Activated T-helper 1 cell treated with anti-CD3 and anti-CD28 coated beads, Interleukin-12 subunit alpha, Interleukin-12 subunit beta, Interleukin-2, Interleukin-4 antibody, amounts not matched to agents 30 ng/mL and 10 ng/mL and 1 ng/mL, durations not matched to agents 14 hours and 24 hours and 36 hours (primary cell): ENCODE results near the gene PTPN12. TPM values are rescaled to one million over a fixed set of nuclear protein-coding genes. Genes with fewer than 3 reads are reported as not detected.
"Not testable (repeated sequence)": the region's sequence is repeated elsewhere in the genome, so short reads cannot be mapped to it uniquely, and the experiment has no call there.

Experiments used
- DNase-seq: peaks from one replicate; pipeline ENCODE4 v3.0.0; 2021; ENCODE audit warnings: low spot score
- H3K27ac Mint-ChIP-seq: one replicate; pipeline ENCODE4 v1.8.0; 2021; ENCODE audit warnings: mild to moderate bottlenecking, mixed read lengths
- H3K27me3 Mint-ChIP-seq: one replicate; pipeline ENCODE4 v1.8.0; 2022; ENCODE audit warnings: mild to moderate bottlenecking, moderate library complexity, mixed read lengths; ENCODE audit not compliant: insufficient read depth
- H3K36me3 Mint-ChIP-seq: one replicate; pipeline ENCODE4 v1.8.0; 2021; ENCODE audit warnings: low read depth, mixed read lengths
- H3K4me1 Mint-ChIP-seq: one replicate; pipeline ENCODE4 v1.8.0; 2021; ENCODE audit warnings: low read depth, mixed read lengths
- H3K4me3 Mint-ChIP-seq: one replicate; pipeline ENCODE4 v1.8.0; 2021; ENCODE audit warnings: mild to moderate bottlenecking, moderate library complexity, mixed read lengths
- H3K9me3 Mint-ChIP-seq: one replicate; pipeline ENCODE4 v1.8.0; 2021; ENCODE audit warnings: mixed read lengths
- intact Hi-C: fragments of 100-400 bp; cut with micrococcal nuclease; formaldehyde crosslinking; loops from one replicate; pipeline ENCODE4 v1.15.1; 2024
- total RNA-seq: library from RNA; stranded (reverse); gene quantifications from 2 replicates; pipeline ENCODE4 v1.2.3, GENCODE V29; 2022

PTPN12 gene
- total RNA-seq, 1 donor from 2014 or later: 10.5 TPM

- Mint-ChIP-seq H3K27me3 (no peaks in the 10 kb centered on the region), H3K36me3 (no peaks in the 10 kb centered on the region), H3K4me3 (no peak overlapping the region), H3K4me1 (no peaks in the 10 kb centered on the region), H3K9me3 (no peaks in the 10 kb centered on the region), H3K27ac (no peak overlapping the region)
- no peak for DNase-seq
- intact Hi-C loops: no loop called here
These were observed 92.7 kb downstream of the PTPN12 start for GRCh38 chr7:77629797-77630196.

GRCh38 chr7:77631820-77632219, 94.7 kb downstream of the PTPN12 start:
- no peaks in the 10 kb centered on the region for H3K9me3 Mint-ChIP-seq
- intact Hi-C loops: no loop called here

GRCh38 chr7:77644774-77645173, 107.7 kb downstream of the PTPN12 start:
- no peak overlapping the region for H3K4me3 Mint-ChIP-seq
- intact Hi-C loops: no loop called here
- H3K36me3 Mint-ChIP-seq: peaks cover 2% of the 10 kb centered on the region
- no peaks in the 10 kb centered on the region for H3K4me1 Mint-ChIP-seq
- H3K9me3 Mint-ChIP-seq: no peaks in the 10 kb centered on the region
- DNase-seq: no peak
- no peaks in the 10 kb centered on the region for H3K27me3 Mint-ChIP-seq
- H3K27ac Mint-ChIP-seq: no peak overlapping the region

More at GRCh38 chr7:77631820-77632219, 94.7 kb downstream of the PTPN12 start:
- no peak overlapping the region for H3K27ac Mint-ChIP-seq
- no peaks in the 10 kb centered on the region for H3K4me1 Mint-ChIP-seq
- no peaks in the 10 kb centered on the region for H3K36me3 Mint-ChIP-seq
- no peak for DNase-seq
- H3K4me3 Mint-ChIP-seq: no peak overlapping the region
- H3K27me3 Mint-ChIP-seq: no peaks in the 10 kb centered on the region

- no peak overlapping the region for H3K4me3 Mint-ChIP-seq
- H3K4me1 Mint-ChIP-seq: no peaks in the 10 kb centered on the region
- no peaks in the 10 kb centered on the region for H3K9me3 Mint-ChIP-seq
- intact Hi-C loops: no loop called here
- no peaks in the 10 kb centered on the region for H3K27me3 Mint-ChIP-seq
- H3K36me3 Mint-ChIP-seq: peaks cover 2% of the 10 kb centered on the region
- H3K27ac Mint-ChIP-seq: no peak overlapping the region
- no peak for DNase-seq
These were observed 111.7 kb downstream of the PTPN12 start for GRCh38 chr7:77648742-77649338.

- Mint-ChIP-seq H3K36me3 (no peaks in the 10 kb centered on the region), H3K27ac (no peak overlapping the region), H3K9me3 (no peaks in the 10 kb centered on the region), H3K4me1 (no peaks in the 10 kb centered on the region), H3K4me3 (no peak overlapping the region), H3K27me3 (no peaks in the 10 kb centered on the region)
- intact Hi-C loops: no loop called here
- DNase-seq: no peak
These were observed 112.7 kb downstream of the PTPN12 start for GRCh38 chr7:77649716-77650349.

GRCh38 chr7:77651575-77652162, 114.6 kb downstream of the PTPN12 start:
- Mint-ChIP-seq H3K36me3 (no peaks in the 10 kb centered on the region), H3K27ac (no peak overlapping the region), H3K9me3 (no peaks in the 10 kb centered on the region), H3K4me3 (no peak overlapping the region), H3K4me1 (no peaks in the 10 kb centered on the region), H3K27me3 (no peaks in the 10 kb centered on the region)
- peak; percentile 10 for DNase-seq
- intact Hi-C loops: loop anchor here (1.0 kb wide), 1 partner anchor 108 kb away; no protein-coding TSS in a partner anchor

GRCh38 chr7:77652826-77653225, 115.7 kb downstream of the PTPN12 start:
- H3K4me3 Mint-ChIP-seq, H3K36me3 Mint-ChIP-seq, H3K9me3 Mint-ChIP-seq, H3K27me3 Mint-ChIP-seq, intact Hi-C loops, H3K4me1 Mint-ChIP-seq, DNase-seq, H3K27ac Mint-ChIP-seq: not testable (repeated sequence)

- no peaks in the 10 kb centered on the region for H3K9me3 Mint-ChIP-seq
These were observed 116.5 kb downstream of the PTPN12 start for GRCh38 chr7:77653572-77653971.

GRCh38 chr7:77655356-77655755, 118.3 kb downstream of the PTPN12 start:
- intact Hi-C loops: loop anchor here (5.0 kb wide), 1 partner anchor 387 kb away; no protein-coding TSS in a partner anchor
- Mint-ChIP-seq H3K4me1 (no peaks in the 10 kb centered on the region), H3K27ac (no peak overlapping the region), H3K4me3 (no peak overlapping the region), H3K9me3 (no peaks in the 10 kb centered on the region), H3K36me3 (no peaks in the 10 kb centered on the region), H3K27me3 (no peaks in the 10 kb centered on the region)
- no peak for DNase-seq

More at GRCh38 chr7:77653572-77653971, 116.5 kb downstream of the PTPN12 start:
- Mint-ChIP-seq H3K27me3 (no peaks in the 10 kb centered on the region), H3K4me3 (no peak overlapping the region), H3K4me1 (no peaks in the 10 kb centered on the region), H3K27ac (no peak overlapping the region), H3K36me3 (no peaks in the 10 kb centered on the region)
- DNase-seq: no peak
- intact Hi-C loops: no loop called here

GRCh38 chr7:77655836-77656455, 118.9 kb downstream of the PTPN12 start:
- intact Hi-C loops: loop anchor here (2.0 to 5.0 kb wide), 2 partner anchors 41 to 386 kb away; partner anchors contain the start of gene RSBN1L
- Mint-ChIP-seq H3K4me3 (no peak overlapping the region), H3K9me3 (no peaks in the 10 kb centered on the region), H3K27ac (no peak overlapping the region), H3K27me3 (no peaks in the 10 kb centered on the region), H3K4me1 (no peaks in the 10 kb centered on the region), H3K36me3 (no peaks in the 10 kb centered on the region)
- no peak for DNase-seq

GRCh38 chr7:77657427-77658224, 120.5 kb downstream of the PTPN12 start:
- H3K27ac Mint-ChIP-seq: no peak overlapping the region
- H3K4me3 Mint-ChIP-seq: no peak overlapping the region
- H3K27me3 Mint-ChIP-seq: no peaks in the 10 kb centered on the region
- no peaks in the 10 kb centered on the region for H3K36me3 Mint-ChIP-seq
- no peaks in the 10 kb centered on the region for H3K4me1 Mint-ChIP-seq
- no peaks in the 10 kb centered on the region for H3K9me3 Mint-ChIP-seq
- intact Hi-C loops: loop anchor here (1.0 to 5.0 kb wide), 4 partner anchors 39 to 385 kb away; partner anchors contain the start of gene RSBN1L
- DNase-seq: peak; percentile 2

- intact Hi-C loops: loop anchor here (5.0 kb wide), 1 partner anchor 383 kb away; no protein-coding TSS in a partner anchor
- Mint-ChIP-seq H3K4me3 (no peak overlapping the region), H3K36me3 (no peaks in the 10 kb centered on the region), H3K27me3 (no peaks in the 10 kb centered on the region), H3K27ac (no peak overlapping the region), H3K9me3 (no peaks in the 10 kb centered on the region), H3K4me1 (no peaks in the 10 kb centered on the region)
- no peak for DNase-seq
These were observed 121.8 kb downstream of the PTPN12 start for GRCh38 chr7:77658928-77659327.
